ENCODE data around the gene SSX3. TPM values are rescaled to one million over a fixed set of nuclear protein-coding genes. Genes with fewer than 3 reads are reported as not detected.
"Not testable (repeated sequence)": the region's sequence is repeated elsewhere in the genome, so short reads cannot be mapped to it uniquely, and the experiment has no call there.

The SSX3 gene, protein sequence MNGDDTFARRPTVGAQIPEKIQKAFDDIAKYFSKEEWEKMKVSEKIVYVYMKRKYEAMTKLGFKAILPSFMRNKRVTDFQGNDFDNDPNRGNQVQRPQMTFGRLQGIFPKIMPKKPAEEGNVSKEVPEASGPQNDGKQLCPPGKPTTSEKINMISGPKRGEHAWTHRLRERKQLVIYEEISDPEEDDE
- not detected in 2 replicates for total RNA-seq (2014; rRNA removed; shearing (Covaris generic))
- not detected in 2 replicates for polyA plus RNA-seq (2014; cell fraction: nucleus; rRNA removed)

GRCh38 chrX:48356315-48357094 is at the start of gene SSX3:
Gene SSX3, minus strand, starts transcription at chrX:48356703. Its CDS starts 1,454 bp downstream, at chrX:48355249.
- DNase-seq (ENCODE audit: extremely low read depth, low read depth): not testable (repeated sequence)

DNA sequence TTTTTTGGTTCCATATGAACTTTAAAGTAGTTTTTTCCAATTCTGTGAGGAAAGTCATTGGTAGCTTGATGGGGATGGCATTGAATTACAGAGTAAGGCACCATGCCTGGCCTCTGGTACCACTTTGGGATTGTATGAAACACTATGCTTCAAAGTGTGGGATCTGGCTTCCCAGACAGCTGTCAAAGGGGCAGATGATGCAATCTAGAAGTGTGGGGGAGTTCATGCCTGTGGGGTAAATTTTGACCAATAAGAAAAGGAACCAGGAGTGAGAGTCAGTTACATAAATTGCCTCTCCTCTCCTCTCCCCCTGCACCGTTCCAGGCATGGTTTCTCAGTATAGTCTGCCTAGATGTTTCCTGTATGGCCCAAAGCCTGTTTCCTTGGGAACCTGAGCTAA is 41.3 kb upstream of the SSX3 start:
- not testable (repeated sequence) for DNase-seq (ENCODE audit: extremely low read depth, low read depth)

- DNase-seq (ENCODE audit: extremely low read depth, low read depth): not testable (repeated sequence)
Observed at GRCh38 chrX:48396931-48397330, 40.4 kb upstream of the SSX3 start.

DNA sequence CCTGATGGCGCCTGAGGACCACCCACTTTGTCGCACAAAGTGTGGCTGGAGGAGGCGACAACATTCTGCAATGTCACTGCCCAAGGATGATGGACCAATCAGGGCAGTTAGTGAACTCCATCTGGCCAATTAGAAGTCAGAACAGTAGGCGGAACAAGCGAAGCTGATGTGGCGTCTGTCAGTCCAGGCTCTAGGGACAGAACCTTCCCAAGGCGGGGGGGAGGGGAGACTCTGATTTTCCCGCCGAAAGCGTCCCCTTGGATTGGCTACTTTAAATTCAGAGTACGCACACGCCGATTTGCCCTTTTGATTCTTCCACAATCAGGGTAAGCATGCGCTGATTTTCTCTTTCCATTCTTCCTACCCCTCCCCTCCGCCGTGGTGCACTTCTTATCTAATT is 26.7 kb upstream of the SSX3 start, which contains the start of gene SSX4:
Gene SSX4 (plus strand): TSS at position 301 of the 400 bp plus-strand sequence. CDS start 515 bp downstream, outside the sequence.
- not testable (repeated sequence) for DNase-seq (ENCODE audit: extremely low read depth, low read depth)

GRCh38 chrX:48370408-48370807 is 13.9 kb upstream of the SSX3 start:
- DNase-seq (ENCODE audit: extremely low read depth, low read depth): not testable (repeated sequence)

DNA sequence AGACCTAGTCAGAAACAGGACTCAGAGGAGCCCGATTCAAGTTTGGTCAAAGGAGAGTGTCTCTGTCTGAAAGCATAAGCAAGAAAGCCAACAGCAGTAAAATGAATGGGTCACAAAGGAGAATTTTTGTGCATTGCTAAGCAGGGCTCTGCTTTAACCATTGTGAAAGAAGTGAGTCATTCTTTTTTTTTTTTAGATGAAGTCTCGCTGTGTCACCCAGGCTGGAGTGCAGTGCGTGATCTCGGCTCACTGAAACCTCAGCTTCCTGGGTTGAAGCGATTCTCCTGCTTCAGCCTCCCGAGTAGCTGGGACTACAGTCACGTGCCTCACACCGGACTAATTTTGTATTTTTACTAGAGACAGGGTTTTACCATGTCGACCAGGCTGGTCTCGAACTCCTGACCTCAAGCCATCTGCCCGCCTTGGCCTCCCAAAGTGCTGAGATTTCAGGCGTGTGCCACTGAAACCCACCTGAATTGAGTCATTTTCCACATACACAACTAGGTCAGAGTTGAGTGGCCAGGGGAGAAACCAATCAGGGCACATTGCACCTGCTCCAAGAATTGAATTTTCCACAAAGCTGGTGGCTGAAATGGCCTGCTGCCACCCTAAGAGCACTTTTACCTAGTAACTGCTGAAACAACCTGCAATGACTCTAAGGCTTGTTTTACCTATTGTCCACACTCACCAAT is 11.4 kb upstream of the SSX3 start:
- DNase-seq (ENCODE audit: extremely low read depth, low read depth): not testable (repeated sequence)

- DNase-seq (ENCODE audit: extremely low read depth, low read depth): not testable (repeated sequence)
Observed at GRCh38 chrX:48359281-48359680, 2.8 kb upstream of the SSX3 start.

GRCh38 chrX:48357681-48358080 is 1.2 kb upstream of the SSX3 start:
- DNase-seq (ENCODE audit: extremely low read depth, low read depth): no peak

DNA sequence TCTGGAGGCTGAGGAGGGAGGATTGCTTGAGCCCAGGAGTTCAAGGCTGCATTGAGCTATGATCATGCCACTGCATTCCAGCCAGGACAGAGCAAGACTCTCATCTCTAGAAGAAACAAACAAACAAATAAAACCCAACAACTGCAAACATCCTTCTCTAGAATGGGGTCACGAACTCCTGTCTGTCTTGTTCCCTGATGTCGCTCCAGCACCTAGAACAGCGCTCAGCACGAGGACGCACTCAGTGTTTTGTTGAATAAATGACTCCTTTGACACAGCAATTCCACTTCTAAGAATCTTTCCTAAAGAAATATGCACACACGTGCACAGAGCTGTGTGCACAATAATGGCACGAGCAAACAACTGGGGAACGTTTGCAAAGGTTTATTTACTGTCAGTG is 10.4 kb downstream of the SSX3 start:
- not testable (repeated sequence) for DNase-seq (ENCODE audit: extremely low read depth, low read depth)

DNA sequence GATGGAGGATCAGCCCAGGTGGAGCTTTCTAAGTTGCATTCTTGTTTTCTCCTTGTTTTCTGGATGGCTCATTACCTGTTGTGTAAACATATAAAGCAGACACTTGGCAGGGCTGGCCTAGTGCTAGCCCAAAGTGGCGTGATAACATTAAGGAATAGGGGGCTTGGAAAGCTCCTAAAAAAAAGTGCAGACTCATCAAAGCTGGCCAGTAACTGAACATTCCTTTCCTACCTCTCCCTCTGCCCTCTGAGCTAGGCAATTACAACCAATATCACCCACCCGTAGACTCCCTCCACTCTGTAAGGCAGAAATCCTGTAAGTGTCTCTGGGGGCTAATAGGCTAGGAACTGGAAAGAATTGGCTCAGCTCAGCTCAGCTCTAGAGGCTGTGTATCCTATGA is 42.5 kb downstream of the SSX3 start:
- not testable (repeated sequence) for DNase-seq (ENCODE audit: extremely low read depth, low read depth)

- no peak for DNase-seq (ENCODE audit: extremely low read depth, low read depth)
Observed at GRCh38 chrX:48306175-48306574, 50.3 kb downstream of the SSX3 start.

Small RNA genes within 50 kb of the gene (small RNA-seq; reads per million reads assigned to genes)
- gene AL606490.7: 0 reads per million in 2 experiments
- gene AL606490.9: 0 reads per million in 2 experiments

Other genes with a start within 250 kb of the SSX3 start
- gene SPACA5B, start 226.1 kb downstream of the SSX3 start, total RNA-seq (2014; rRNA removed; shearing (Covaris generic)): not detected in 2 replicates
- not detected in 2 replicates for gene SSX5, start 159.9 kb downstream of the SSX3 start, total RNA-seq (2014; rRNA removed; shearing (Covaris generic))
- not detected in 2 replicates for gene SSX1, start 101.3 kb downstream of the SSX3 start, total RNA-seq (2014; rRNA removed; shearing (Covaris generic))
- gene SSX4, start 26.8 kb upstream of the SSX3 start, total RNA-seq (2014; rRNA removed; shearing (Covaris generic)): not detected in 2 replicates
- gene SSX4B, start 55.3 kb upstream of the SSX3 start, total RNA-seq (2014; rRNA removed; shearing (Covaris generic)): not detected in 2 replicates
- 43.8 and 49.3 TPM in 2 replicates for gene SLC38A5, start 113.6 kb upstream of the SSX3 start, total RNA-seq (2014; rRNA removed; shearing (Covaris generic))
- gene FTSJ1, start 119.5 kb upstream of the SSX3 start, total RNA-seq (2014; rRNA removed; shearing (Covaris generic)): 74.8 and 93.3 TPM in 2 replicates
- gene PORCN, start 152.3 kb upstream of the SSX3 start, total RNA-seq (2014; rRNA removed; shearing (Covaris generic)): 12.0 and 13.9 TPM in 2 replicates
- gene EBP, start 165.1 kb upstream of the SSX3 start, total RNA-seq (2014; rRNA removed; shearing (Covaris generic)): 39.8 and 48.9 TPM in 2 replicates
- gene TBC1D25, start 183.0 kb upstream of the SSX3 start, total RNA-seq (2014; rRNA removed; shearing (Covaris generic)): 6.9 and 7.2 TPM in 2 replicates
- gene RBM3, start 217.8 kb upstream of the SSX3 start, total RNA-seq (2014; rRNA removed; shearing (Covaris generic)): 304 and 352 TPM in 2 replicates
- 77.2 and 81.0 TPM in 2 replicates for gene WDR13, start 240.8 kb upstream of the SSX3 start, total RNA-seq (2014; rRNA removed; shearing (Covaris generic))

All from NCI-H460 (cell line).